Mononuclear cell (primary cell): ENCODE data around the gene GNG2. TPM values are rescaled to one million over a fixed set of nuclear protein-coding genes. Genes with fewer than 3 reads are reported as not detected.

Experiments used
- H3K27me3 ChIP-seq: 2 replicates; pipeline ENCODE4 v1.6.0; 2011; ENCODE audit warnings: low read length, control low read depth; ENCODE audit not compliant: insufficient read depth
- H3K4me1 ChIP-seq: 2 replicates; pipeline ENCODE4 v1.5.1; 2011; ENCODE audit warnings: mild to moderate bottlenecking, low read length, control low read depth; ENCODE audit not compliant: insufficient read depth
- H3K4me3 ChIP-seq: 2 replicates; pipeline ENCODE4 v1.5.1; 2011; ENCODE audit warnings: mild to moderate bottlenecking, low read length, moderate library complexity
- H3K9me3 ChIP-seq: 2 replicates; pipeline ENCODE4 v1.5.1; 2011; ENCODE audit warnings: low read depth, mild to moderate bottlenecking, control low read depth, low read length
- total RNA-seq: library from RNA; depleted of rRNA; stranded (reverse); fragments of >200 nt; gene quantifications from one replicate; pipeline ENCODE4 v1.2.3, GENCODE V29; 2012

GNG2 gene
- total RNA-seq, 1 donor: 180 TPM

- no peak overlapping the region for H3K4me3 ChIP-seq
- no peaks in the 10 kb centered on the region for H3K9me3 ChIP-seq
- no peaks in the 10 kb centered on the region for H3K27me3 ChIP-seq
- H3K4me1 ChIP-seq: no peaks in the 10 kb centered on the region
These were observed 139.7 kb downstream of the GNG2 start for GRCh38 chr14:52000019-52000582.

GRCh38 chr14:52000696-52001095, 140.3 kb downstream of the GNG2 start:
- no peaks in the 10 kb centered on the region for H3K27me3 ChIP-seq
- no peaks in the 10 kb centered on the region for H3K9me3 ChIP-seq
- no peaks in the 10 kb centered on the region for H3K4me1 ChIP-seq
- H3K4me3 ChIP-seq: no peak overlapping the region

DNA sequence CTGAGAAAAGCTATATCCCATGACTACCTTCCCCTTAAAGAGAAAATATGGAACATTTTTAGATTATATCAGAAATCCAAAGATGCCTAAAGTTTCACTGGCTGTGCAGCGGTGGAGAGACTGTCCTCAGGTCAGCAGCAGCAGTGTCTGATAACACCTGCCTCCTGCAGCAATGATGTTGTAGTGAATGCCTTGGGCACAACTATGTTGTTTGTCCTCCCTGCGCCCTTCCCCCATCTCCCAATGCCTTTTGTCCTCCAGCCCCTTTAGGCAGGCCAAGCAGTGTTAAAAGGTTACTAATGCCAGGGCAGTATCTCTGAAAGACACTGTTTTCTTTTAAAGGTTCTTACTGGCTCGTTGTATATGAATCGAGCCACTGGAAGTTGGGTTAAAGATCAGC, 142.1 kb downstream of the GNG2 start:
- no peaks in the 10 kb centered on the region for H3K27me3 ChIP-seq
- no peak overlapping the region for H3K4me3 ChIP-seq
- no peaks in the 10 kb centered on the region for H3K4me1 ChIP-seq
- H3K9me3 ChIP-seq: no peaks in the 10 kb centered on the region

- Histone ChIP-seq H3K27me3 (no peaks in the 10 kb centered on the region), H3K9me3 (no peaks in the 10 kb centered on the region), H3K4me1 (no peaks in the 10 kb centered on the region), H3K4me3 (no peak overlapping the region)
These were observed 142.9 kb downstream of the GNG2 start for GRCh38 chr14:52003324-52003723.

DNA sequence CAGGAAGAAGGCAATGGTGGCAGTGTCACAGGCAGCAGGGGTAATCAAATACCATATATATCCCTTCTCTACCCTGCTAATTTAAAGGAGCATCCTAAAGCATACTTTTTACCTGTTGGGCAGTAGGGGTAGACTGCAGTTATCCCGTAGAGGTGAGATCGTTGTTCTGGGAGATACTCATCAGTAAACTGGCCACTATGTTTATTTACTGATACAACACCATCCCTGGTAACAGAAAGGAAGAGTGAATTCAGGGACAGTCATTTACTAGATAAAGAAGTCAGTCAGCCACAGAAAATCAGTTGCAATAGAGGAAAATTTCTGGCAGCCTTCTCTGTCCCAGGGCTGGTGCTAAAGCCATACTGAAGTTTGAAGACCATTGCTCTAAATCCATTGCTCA, 145.2 kb downstream of the GNG2 start:
- Histone ChIP-seq H3K9me3 (no peaks in the 10 kb centered on the region), H3K4me3 (no peak overlapping the region), H3K4me1 (no peaks in the 10 kb centered on the region), H3K27me3 (no peaks in the 10 kb centered on the region)

DNA sequence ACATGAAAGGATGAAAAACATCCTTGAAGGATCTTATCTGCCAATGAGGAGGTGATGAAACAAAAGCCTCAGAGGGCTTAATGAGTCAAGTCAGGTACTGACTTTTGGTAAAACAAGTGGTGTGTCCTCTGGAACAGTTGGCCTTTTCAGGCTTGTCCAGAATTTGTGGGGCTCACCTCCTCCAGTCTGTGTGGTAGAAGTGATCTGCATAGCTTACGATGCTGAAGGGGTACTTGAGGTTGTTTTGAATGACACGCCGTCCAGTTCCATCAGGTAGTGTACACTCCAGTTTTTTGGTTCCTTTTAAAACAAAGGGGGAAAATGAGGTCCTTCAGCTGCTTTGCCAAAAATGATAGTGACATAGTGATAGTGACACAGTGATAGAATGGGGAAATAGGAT, 145.9 kb downstream of the GNG2 start:
- no peaks in the 10 kb centered on the region for H3K27me3 ChIP-seq
- H3K9me3 ChIP-seq: no peaks in the 10 kb centered on the region
- no peaks in the 10 kb centered on the region for H3K4me1 ChIP-seq
- no peak overlapping the region for H3K4me3 ChIP-seq

GRCh38 chr14:52007211-52007610, 146.8 kb downstream of the GNG2 start:
- Histone ChIP-seq H3K4me3 (no peak overlapping the region), H3K27me3 (no peaks in the 10 kb centered on the region), H3K4me1 (no peaks in the 10 kb centered on the region), H3K9me3 (no peaks in the 10 kb centered on the region)

DNA sequence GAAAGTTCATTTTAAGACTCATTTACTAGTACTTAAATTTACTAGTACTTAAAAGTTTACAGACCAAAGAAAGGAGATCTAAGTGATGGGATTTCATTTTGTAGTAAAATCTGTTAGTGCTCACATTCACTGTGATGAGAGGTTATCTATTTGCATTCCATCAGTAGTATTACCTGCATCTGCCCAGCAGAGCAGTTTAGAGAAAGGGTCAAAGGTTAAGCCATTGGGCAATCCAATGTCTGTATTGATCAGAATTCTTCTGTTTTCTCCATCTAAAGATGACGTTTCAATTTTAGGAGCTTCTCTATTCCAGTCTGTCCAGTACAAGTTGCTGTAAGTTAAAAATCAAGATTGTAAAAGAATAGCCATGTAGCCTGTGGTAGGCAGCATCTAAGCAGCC, 147.2 kb downstream of the GNG2 start:
- Histone ChIP-seq H3K9me3 (no peaks in the 10 kb centered on the region), H3K4me1 (no peaks in the 10 kb centered on the region), H3K27me3 (no peaks in the 10 kb centered on the region), H3K4me3 (no peak overlapping the region)

- no peaks in the 10 kb centered on the region for H3K27me3 ChIP-seq
- H3K4me3 ChIP-seq: no peak overlapping the region
- H3K9me3 ChIP-seq: no peaks in the 10 kb centered on the region
- no peaks in the 10 kb centered on the region for H3K4me1 ChIP-seq
These were observed 147.7 kb downstream of the GNG2 start for GRCh38 chr14:52008136-52008535.

DNA sequence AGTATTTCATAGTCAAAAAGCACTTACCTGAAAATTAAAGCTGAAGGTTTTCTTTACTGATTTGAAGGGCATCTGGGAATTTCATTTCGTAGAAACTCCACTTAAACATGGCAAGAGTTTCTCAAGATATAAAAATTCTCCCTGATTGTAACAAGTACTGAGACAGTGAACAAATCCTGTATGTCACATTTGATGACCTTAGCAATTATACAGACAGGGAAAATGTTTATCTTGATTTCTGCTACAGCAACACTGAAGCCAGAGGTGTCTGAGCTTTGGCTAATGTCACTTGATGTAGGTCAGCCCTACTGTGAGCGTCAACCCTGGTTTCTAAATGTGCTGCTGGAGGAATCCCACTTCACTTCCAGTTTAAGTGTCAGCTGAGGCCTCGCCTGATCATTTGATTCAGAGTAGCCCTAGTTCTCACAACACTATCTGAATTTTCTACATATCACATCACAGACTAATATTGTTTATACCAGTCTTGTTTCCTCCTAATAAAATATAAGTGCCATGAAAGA, 149.8 kb downstream of the GNG2 start:
- H3K27me3 ChIP-seq: no peaks in the 10 kb centered on the region
- no peaks in the 10 kb centered on the region for H3K4me1 ChIP-seq
- H3K4me3 ChIP-seq: no peak overlapping the region
- no peaks in the 10 kb centered on the region for H3K9me3 ChIP-seq

- no peaks in the 10 kb centered on the region for H3K4me1 ChIP-seq
- H3K27me3 ChIP-seq: no peaks in the 10 kb centered on the region
- no peak overlapping the region for H3K4me3 ChIP-seq
- no peaks in the 10 kb centered on the region for H3K9me3 ChIP-seq
These were observed 151.1 kb downstream of the GNG2 start for GRCh38 chr14:52011523-52011922.

GRCh38 chr14:52012635-52013034, 152.2 kb downstream of the GNG2 start:
- Histone ChIP-seq H3K4me3 (no peak overlapping the region), H3K27me3 (no peaks in the 10 kb centered on the region), H3K4me1 (no peaks in the 10 kb centered on the region), H3K9me3 (no peaks in the 10 kb centered on the region)

DNA sequence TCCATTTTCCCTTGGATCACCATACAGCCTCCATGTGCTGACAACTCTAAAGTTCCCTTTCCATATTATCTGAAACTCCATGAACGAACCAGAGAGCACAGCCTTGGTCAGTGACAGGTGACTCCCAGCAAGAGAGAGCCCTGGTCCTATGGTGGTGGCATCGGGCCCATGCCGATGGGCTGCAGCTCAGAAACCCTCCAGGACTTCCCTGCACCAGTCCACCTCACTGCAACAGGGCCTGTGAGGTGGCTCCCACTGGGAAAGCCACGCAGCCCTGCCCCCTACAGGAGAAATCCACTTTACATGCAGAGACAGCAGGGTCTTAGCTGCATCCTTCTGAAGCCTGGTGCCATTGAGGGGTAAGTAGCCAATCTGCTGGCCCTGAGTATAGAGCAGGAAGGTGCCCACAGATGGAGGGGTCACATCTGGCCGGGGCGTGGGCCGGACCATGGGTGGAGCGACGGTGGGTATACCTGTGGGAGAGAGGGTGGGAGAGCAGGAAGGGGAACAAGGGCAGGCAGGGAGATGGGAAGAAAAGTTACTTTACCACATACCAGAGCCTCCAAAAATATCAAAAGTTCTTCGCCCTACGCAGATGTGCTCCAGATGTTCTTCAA, 153.7 kb downstream of the GNG2 start:
- Histone ChIP-seq H3K4me3 (no peak overlapping the region), H3K4me1 (no peaks in the 10 kb centered on the region), H3K9me3 (no peaks in the 10 kb centered on the region), H3K27me3 (no peaks in the 10 kb centered on the region)

DNA sequence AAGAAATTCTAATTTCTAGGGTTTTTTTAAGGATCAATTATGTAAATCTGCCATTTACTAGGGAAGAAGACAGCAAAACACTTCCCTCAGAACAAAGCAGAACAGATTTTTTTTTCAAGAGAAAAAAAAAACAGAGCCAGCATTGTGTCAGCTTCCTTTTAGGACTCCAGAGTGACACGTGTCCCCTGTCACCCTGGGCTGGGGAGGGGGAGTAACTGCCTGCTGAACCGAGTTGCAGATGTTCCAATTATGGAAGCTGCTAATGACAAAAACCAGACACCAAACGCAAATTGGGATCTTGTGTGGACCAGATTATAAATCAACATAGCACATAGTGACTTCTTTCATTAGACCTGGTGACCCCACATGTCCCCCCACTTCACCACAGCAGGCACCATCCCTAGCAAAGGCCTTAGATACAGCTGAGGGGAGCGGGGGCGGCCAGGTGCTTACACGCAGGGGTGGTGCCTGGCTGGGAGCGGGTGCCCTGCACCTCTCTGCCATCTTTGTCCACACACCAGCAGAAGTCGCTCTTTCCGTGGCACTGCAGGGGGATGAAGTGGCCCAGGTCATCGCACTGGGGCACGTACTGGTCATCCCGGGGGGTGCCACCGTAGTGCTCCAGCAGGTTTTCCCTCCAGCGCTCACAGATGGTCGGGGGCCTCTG, 154.3 kb downstream of the GNG2 start:
- Histone ChIP-seq H3K4me3 (no peak overlapping the region), H3K27me3 (no peaks in the 10 kb centered on the region), H3K4me1 (no peaks in the 10 kb centered on the region), H3K9me3 (no peaks in the 10 kb centered on the region)

- H3K9me3 ChIP-seq: no peaks in the 10 kb centered on the region
- H3K4me3 ChIP-seq: no peak overlapping the region
- peaks cover 3% of the 10 kb centered on the region for H3K27me3 ChIP-seq
These were observed 155.1 kb downstream of the GNG2 start for GRCh38 chr14:52015411-52016030.

More at GRCh38 chr14:52015411-52016030, 155.1 kb downstream of the GNG2 start:
- H3K4me1 ChIP-seq: no peaks in the 10 kb centered on the region
